Measurements from ENCODE around the gene FAIM.

- TF ChIP-seq CTCF (IDR thresholded peaks at IDR 0.05; ENCODE audit: control extremely low read depth in 1 of 3, insufficient read depth in 1 of 3, low read depth in 1 of 3, low read length in 3 of 3) = peak; percentile 39 to 92 (median 65)
- TF ChIP-seq RAD21 (IDR thresholded peaks at IDR 0.05 in 1 of 2, conservative IDR thresholded peaks at IDR 0.05 in 1 of 2; ENCODE audit: low read depth in 2 of 2, low read length in 2 of 2) = peak; percentile 84 to 87
- TF ChIP-seq CBX8 (IDR thresholded peaks at IDR 0.05; ENCODE audit: borderline replicate concordance, low read depth, low read length) = no peak
- TF ChIP-seq EZH2 (IDR thresholded peaks at IDR 0.05; ENCODE audit: low read depth, low read length, severe bottlenecking) = no peak
- TF ChIP-seq JUND (IDR thresholded peaks at IDR 0.05; ENCODE audit: low read length) = peak; percentile 28
- no peak; the same call in 1 of the 2 replicates for TF ChIP-seq GTF2F1 (IDR thresholded peaks at IDR 0.05; ENCODE audit: borderline replicate concordance, low read depth, low read length)
- TF ChIP-seq RFX5 (IDR thresholded peaks at IDR 0.05; ENCODE audit: borderline replicate concordance, low read depth, low read length) = no peak
- TF ChIP-seq SRF (IDR thresholded peaks at IDR 0.05; ENCODE audit: low read depth, low read length) = peak; percentile 88
- no peak for TF ChIP-seq CHD2 (IDR thresholded peaks at IDR 0.05; ENCODE audit: low read length)
- no peak for TF ChIP-seq EP300 (IDR thresholded peaks at IDR 0.05; ENCODE audit: borderline replicate concordance in 1 of 2, low read depth in 2 of 2, low read length in 2 of 2)
- TF ChIP-seq JUN (IDR thresholded peaks at IDR 0.05; ENCODE audit: low read depth, low read length) = no peak
- TF ChIP-seq POLR2A (IDR thresholded peaks at IDR 0.05; ENCODE audit: control extremely low read depth in 1 of 2, low read depth in 2 of 2, low read length in 2 of 2) = peak; percentile 54 to 84
These were observed 14.2 kb upstream of the FAIM start, which contains the start of gene CEP70 for GRCh38 chr3:138594150-138594934.
